Prostate gland (tissue), 2 donors: ENCODE measurements around the gene GLDC. TPM values are rescaled to one million over a fixed set of nuclear protein-coding genes. Genes with fewer than 3 reads are reported as not detected.
"Not testable (repeated sequence)": the region's sequence is repeated elsewhere in the genome, so short reads cannot be mapped to it uniquely, and the experiment has no call there.

Experiments used
- DNase-seq: peaks from one replicate; pipeline ENCODE4 v3.0.0-alpha.2; 2019; ENCODE audit warnings: low spot score
- H3K27ac ChIP-seq, 2 donors: fragments of 200-600 bp; sonication (generic); 2 replicates each; pipeline ENCODE4 v1.5.1; 2017 to 2019
- H3K27me3 ChIP-seq: fragments of 200-600 bp; sonication (generic); replicated peaks from 2 replicates; pipeline ENCODE4 v1.5.1; 2019; ENCODE audit not compliant: insufficient read depth
- H3K36me3 ChIP-seq, 2 donors: fragments of 200-600 bp; sonication (generic); 1 replicate in 1 of 2; 2 replicates in 1 of 2; pipeline versions ENCODE4 v1.5.1 to v1.8.1; 2017 to 2019
- H3K4me1 ChIP-seq: fragments of 200-600 bp; sonication (generic); replicated peaks from 2 replicates; pipeline ENCODE4 v1.5.1; 2019
- H3K4me3 ChIP-seq, 2 donors: fragments of 200-600 bp; sonication (generic); 2 replicates each; pipeline ENCODE4 v1.5.1; 2017 to 2019
- H3K9me3 ChIP-seq: fragments of 200-600 bp; sonication (generic); 2 replicates; pipeline ENCODE4 v1.5.1; 2017
- POLR2A ChIP-seq: fragments of 450-650 bp; IDR thresholded peaks from one replicate; pipeline ENCODE4 v1.6.1; 2016; ENCODE audit warnings: antibody characterized with exemption, mild to moderate bottlenecking
- POLR2AphosphoS5 ChIP-seq: sonication (generic); formaldehyde crosslinking; IDR thresholded peaks from one replicate; pipeline ENCODE4 v1.6.1; 2017; ENCODE audit warnings: antibody characterized with exemption
- WGBS: methylation state at CpG from one replicate; pipeline ENCODE4 v1.1.5; 2018; 5-methylcytosine and 5-hydroxymethylcytosine counted together
- intact Hi-C: fragments of 100-400 bp; cut with DNase I; formaldehyde crosslinking; loops from one replicate; pipeline ENCODE4 v1.14.2; 2022
- total RNA-seq, 2 donors: library from RNA; depleted of rRNA; stranded (reverse); fragments of >200 nt; gene quantifications; one replicate each; pipeline ENCODE4 v1.1.0, GENCODE V29; 2016
- TF ChIP-seq, protein P1 (sequence below), 4 experiments: fragments of 200-600 bp in 2 of 4; fragments of 450-650 bp in 2 of 4; sonication (generic) in 2 of 4; IDR thresholded peaks; 1 replicate in 3 of 4; 2 replicates in 1 of 4; pipeline ENCODE4 v1.5.1; 2016 to 2019; ENCODE audit warnings: antibody characterized with exemption in 4 of 4, mild to moderate bottlenecking in 2 of 4, moderate library complexity in 2 of 4

The GLDC gene
- total RNA-seq, 2 donors from 2014 or later = 2.7 to 4.0 TPM

GRCh38 chr9:6625363-6625762 is 20.2 kb downstream of the GLDC start:
- Histone ChIP-seq H3K27ac (no peak overlapping the region), H3K27me3 (no peaks in the 10 kb centered on the region), H3K4me3 (no peak overlapping the region), H3K36me3 (no peaks in the 10 kb centered on the region), H3K9me3 (no peaks in the 10 kb centered on the region), H3K4me1 (no peaks in the 10 kb centered on the region)
- DNase-seq = no peak
- TF ChIP-seq, protein P1, sequence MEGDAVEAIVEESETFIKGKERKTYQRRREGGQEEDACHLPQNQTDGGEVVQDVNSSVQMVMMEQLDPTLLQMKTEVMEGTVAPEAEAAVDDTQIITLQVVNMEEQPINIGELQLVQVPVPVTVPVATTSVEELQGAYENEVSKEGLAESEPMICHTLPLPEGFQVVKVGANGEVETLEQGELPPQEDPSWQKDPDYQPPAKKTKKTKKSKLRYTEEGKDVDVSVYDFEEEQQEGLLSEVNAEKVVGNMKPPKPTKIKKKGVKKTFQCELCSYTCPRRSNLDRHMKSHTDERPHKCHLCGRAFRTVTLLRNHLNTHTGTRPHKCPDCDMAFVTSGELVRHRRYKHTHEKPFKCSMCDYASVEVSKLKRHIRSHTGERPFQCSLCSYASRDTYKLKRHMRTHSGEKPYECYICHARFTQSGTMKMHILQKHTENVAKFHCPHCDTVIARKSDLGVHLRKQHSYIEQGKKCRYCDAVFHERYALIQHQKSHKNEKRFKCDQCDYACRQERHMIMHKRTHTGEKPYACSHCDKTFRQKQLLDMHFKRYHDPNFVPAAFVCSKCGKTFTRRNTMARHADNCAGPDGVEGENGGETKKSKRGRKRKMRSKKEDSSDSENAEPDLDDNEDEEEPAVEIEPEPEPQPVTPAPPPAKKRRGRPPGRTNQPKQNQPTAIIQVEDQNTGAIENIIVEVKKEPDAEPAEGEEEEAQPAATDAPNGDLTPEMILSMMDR (IDR thresholded peaks at IDR 0.05) = no peak
- TF ChIP-seq POLR2AphosphoS5 = no peak
- TF ChIP-seq POLR2A = no peak
- intact Hi-C loops = no loop called here
- WGBS = 81% methylated on average over 2 of the region's 2 CpGs

- DNase-seq, H3K27me3 ChIP-seq, H3K4me1 ChIP-seq, H3K4me3 ChIP-seq, intact Hi-C loops, H3K36me3 ChIP-seq, H3K27ac ChIP-seq, H3K9me3 ChIP-seq: not testable (repeated sequence)
- WGBS = 95% methylated on average over 18 of the region's 29 CpGs
Observed at GRCh38 chr9:6622784-6623183, 22.7 kb downstream of the GLDC start.

GRCh38 chr9:6620796-6621195 is 24.7 kb downstream of the GLDC start:
- DNase-seq = no peak
- Histone ChIP-seq H3K4me1 (no peaks in the 10 kb centered on the region), H3K4me3 (no peak overlapping the region), H3K27me3 (no peaks in the 10 kb centered on the region), H3K27ac (no peak overlapping the region), H3K36me3 (no peaks in the 10 kb centered on the region), H3K9me3 (no peaks in the 10 kb centered on the region)
- TF ChIP-seq POLR2A = no peak
- no peak for TF ChIP-seq POLR2AphosphoS5
- TF ChIP-seq, protein P1 (IDR thresholded peaks at IDR 0.05) = no peak
- intact Hi-C loops = no loop called here
- 72% methylated on average over 5 of the region's 5 CpGs for WGBS

DNA sequence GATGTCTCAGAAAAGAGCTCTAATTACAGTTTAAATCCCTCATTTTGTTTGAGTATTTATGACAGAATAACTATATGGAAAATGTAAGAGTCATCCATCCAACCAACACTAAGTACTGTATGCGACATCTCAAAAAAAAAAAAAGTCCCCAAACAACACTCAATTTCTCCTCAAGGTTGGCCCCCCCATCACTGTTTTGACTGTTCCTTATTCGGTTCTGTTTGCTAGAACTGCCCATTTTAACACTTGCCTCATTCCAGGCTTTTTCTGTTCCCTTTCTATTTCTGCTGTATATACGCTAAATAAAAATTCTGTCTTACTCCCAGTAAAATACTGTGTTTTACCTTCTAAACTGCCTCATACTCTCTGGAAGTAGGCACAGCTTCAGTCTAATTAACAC is 25.2 kb downstream of the GLDC start:
- DNase-seq = no peak
- WGBS = 86% methylated on average over 3 of the region's 3 CpGs
- TF ChIP-seq, protein P1 (IDR thresholded peaks at IDR 0.05) = no peak
- no peak for TF ChIP-seq POLR2AphosphoS5
- no peak for TF ChIP-seq POLR2A
- no peaks in the 10 kb centered on the region for H3K9me3 ChIP-seq
- intact Hi-C loops = no loop called here
- H3K4me1 ChIP-seq = no peaks in the 10 kb centered on the region
- no peaks in the 10 kb centered on the region for H3K27me3 ChIP-seq
- no peak overlapping the region for H3K4me3 ChIP-seq
- no peak overlapping the region for H3K27ac ChIP-seq
- H3K36me3 ChIP-seq = no peaks in the 10 kb centered on the region

- WGBS = 94% methylated on average over 6 of the region's 6 CpGs
- Histone ChIP-seq H3K36me3 (no peaks in the 10 kb centered on the region), H3K4me3 (no peak overlapping the region), H3K9me3 (no peaks in the 10 kb centered on the region), H3K4me1 (no peaks in the 10 kb centered on the region), H3K27me3 (no peaks in the 10 kb centered on the region), H3K27ac (no peak overlapping the region)
- TF ChIP-seq POLR2AphosphoS5 = no peak
- no peak for TF ChIP-seq POLR2A
- DNase-seq = no peak
- intact Hi-C loops = loop anchor here (10.0 kb wide), 1 partner anchor 65 kb away; no protein-coding TSS in a partner anchor
Observed at GRCh38 chr9:6619909-6620308, 25.6 kb downstream of the GLDC start.

GRCh38 chr9:6616951-6617602 is 28.5 kb downstream of the GLDC start:
- Histone ChIP-seq H3K27me3 (no peaks in the 10 kb centered on the region), H3K4me3 (no peak overlapping the region), H3K36me3 (no peaks in the 10 kb centered on the region), H3K4me1 (no peaks in the 10 kb centered on the region), H3K9me3 (no peaks in the 10 kb centered on the region), H3K27ac (no peak overlapping the region)
- no peak for DNase-seq
- intact Hi-C loops = loop anchor here (10.0 kb wide), 1 partner anchor 62 kb away; no protein-coding TSS in a partner anchor
- no peak for TF ChIP-seq POLR2AphosphoS5
- TF ChIP-seq, protein P1 (IDR thresholded peaks at IDR 0.05) = no peak
- 46% methylated on average over 9 of the region's 9 CpGs for WGBS
